Uterus (tissue), 2 donors: ENCODE measurements around the gene PMEPA1.

ENCODE experiments used
- CTCF ChIP-seq, 4 experiments: fragments of 200-600 bp in 2 of 4; fragments of 450-650 bp in 2 of 4; sonication (generic) in 2 of 4; IDR thresholded peaks; one replicate each; pipeline ENCODE4 v1.5.1; 2016 to 2019; ENCODE audit warnings: antibody characterized with exemption in 4 of 4, mild to moderate bottlenecking in 2 of 4, moderate library complexity in 1 of 4
- POLR2A ChIP-seq, 2 donors: fragments of 450-650 bp; IDR thresholded peaks; one replicate each; pipeline ENCODE4 v1.6.1; 2016; ENCODE audit warnings: antibody characterized with exemption in 2 of 2, mild to moderate bottlenecking in 1 of 2, moderate library complexity in 1 of 2

- TF ChIP-seq CTCF (IDR thresholded peaks at IDR 0.05), result no peak
- TF ChIP-seq POLR2A (IDR thresholded peaks at IDR 0.05), result no peak
These were observed 25.7 kb downstream of the PMEPA1 start for GRCh38 chr20:57683881-57684807.
